K562 (cell line): ENCODE data around the gene CENPQ. TPM values are rescaled to one million over a fixed set of nuclear protein-coding genes. Genes with fewer than 3 reads are reported as not detected.

ENCODE experiments used
- ATAC-seq: fragments of 200-7000 bp; cut with Tn5 transposase; 3 replicates; pipeline ENCODE4 v1.9.1; 2020; ENCODE audit warnings: moderate library complexity
- BruUV-seq: library from RNA; stranded (reverse); fragments of 400-500 nt; replicated peaks from 2 replicates; lab custom pipeline; 2021; lab: Mats Ljungman, UMichigan
- CTCF ChIA-PET: fragments of 300-600 bp; formaldehyde crosslinking; extraction: SDS; loops from one replicate; lab custom pipeline; 2021; ENCODE audit warnings: low intra/inter-chr PET ratio; lab: Yijun Ruan, JAX
- POLR2A ChIA-PET: fragments of 300-600, 350-650 bp; sonication (Branson Sonifier 250); formaldehyde crosslinking; extraction: SDS; loops from one replicate; lab custom pipeline; 2021; ENCODE audit warnings: antibody characterized with exemption, inconsistent platforms; lab: Yijun Ruan, JAX
- DNase-seq, 4 experiments: peaks; one replicate each; pipeline versions ENCODE4 v3.0.0 to v3.0.0-alpha.2; 2011 to 2018; ENCODE audit warnings: low spot score in 3 of 4, mixed read lengths in 3 of 4; ENCODE audit errors: extremely low read depth in 1 of 4
- FAIRE-seq: peaks from 2 replicates; lab custom pipeline; 2011; peaks lifted over from hg19 to GRCh38; lab: Jason Lieb, UNC
- H2AFZ ChIP-seq: 2 replicates; pipeline ENCODE4 v1.6.0; 2011; ENCODE audit warnings: low read depth, low read length, control low read depth, inconsistent platforms
- H3K27ac ChIP-seq: fragments of 200-600 bp; 3 replicates; pipeline ENCODE4 v1.8.0; 2011; ENCODE audit warnings: low read depth, mild to moderate bottlenecking, control low read depth, inconsistent platforms, low read length, moderate library complexity, mixed read lengths; ENCODE audit errors: extremely low read depth
- H3K27me3 ChIP-seq, 2 experiments: fragments of 300-600 bp in 1 of 2; 2 replicates in 1 of 2; 3 replicates in 1 of 2; pipeline versions ENCODE4 v1.6.0 to v1.8.0; 2011; ENCODE audit warnings: inconsistent platforms in 2 of 2, low read length in 2 of 2, mild to moderate bottlenecking in 1 of 2, mixed read lengths in 1 of 2, moderate library complexity in 1 of 2; ENCODE audit not compliant: control insufficient read depth in 2 of 2, insufficient read depth in 2 of 2
- H3K36me3 ChIP-seq: fragments of 300-600 bp; 3 replicates; pipeline ENCODE4 v1.8.0; 2011; ENCODE audit warnings: mild to moderate bottlenecking, low read length, inconsistent platforms; ENCODE audit not compliant: control insufficient read depth, insufficient read depth
- H3K4me1 ChIP-seq, 2 experiments: fragments of 200-600 bp in 1 of 2; replicated peaks in 1 of 2; 2 replicates in 1 of 2; 3 replicates in 1 of 2; pipeline versions ENCODE4 v1.5.1 to v1.8.0; 2011; ENCODE audit warnings: inconsistent platforms in 2 of 2, low read length in 2 of 2, mild to moderate bottlenecking in 1 of 2, mixed read lengths in 1 of 2, moderate library complexity in 1 of 2; ENCODE audit not compliant: control insufficient read depth in 2 of 2, insufficient read depth in 2 of 2
- H3K4me2 ChIP-seq: 2 replicates; pipeline ENCODE4 v1.6.1; 2011; ENCODE audit warnings: low read length, control low read depth, inconsistent platforms, mixed read lengths; ENCODE audit not compliant: insufficient read depth
- H3K4me3 ChIP-seq: fragments of 200-600 bp; sonication (generic), shearing (Covaris generic); 2 replicates; pipeline ENCODE4 v1.5.1; 2016; ENCODE audit warnings: control low read depth, inconsistent platforms
- H3K79me2 ChIP-seq: fragments of 200-600 bp; 3 replicates; pipeline ENCODE4 v1.8.0; 2011; ENCODE audit warnings: low read length, inconsistent platforms; ENCODE audit not compliant: control insufficient read depth, insufficient read depth
- H3K9ac ChIP-seq, 2 experiments: 2 replicates each; pipeline versions ENCODE4 v1.6.0 to v1.6.1; 2011; ENCODE audit warnings: low read depth in 2 of 2, low read length in 2 of 2, control low read depth in 1 of 2, inconsistent platforms in 1 of 2, mild to moderate bottlenecking in 1 of 2, mixed read lengths in 1 of 2; ENCODE audit not compliant: insufficient read depth in 1 of 2
- H3K9me1 ChIP-seq: one replicate; pipeline ENCODE4 v1.6.0; 2011; ENCODE audit warnings: inconsistent platforms, mild to moderate bottlenecking, low read length, moderate library complexity; ENCODE audit not compliant: control insufficient read depth, insufficient read depth
- H3K9me3 ChIP-seq: replicated peaks from 2 replicates; pipeline ENCODE4 v1.5.1; 2011; ENCODE audit warnings: low read depth, low read length, inconsistent platforms; ENCODE audit not compliant: control insufficient read depth, insufficient read depth
- H4K20me1 ChIP-seq: replicated peaks from 2 replicates; pipeline ENCODE4 v1.6.1; 2011; ENCODE audit warnings: low read length, inconsistent platforms, mixed read lengths; ENCODE audit not compliant: control insufficient read depth, insufficient read depth
- DMBX1 ChIP-seq: fragments of 250-450 bp; sonication (Bioruptor Pico); IDR thresholded peaks from 2 replicates; pipeline ENCODE4 v1.8.0; 2022; ENCODE audit warnings: inconsistent platforms, mild to moderate bottlenecking, moderate library complexity, borderline replicate concordance
- ETV1 ChIP-seq: fragments of 450-650 bp; conservative IDR thresholded peaks from 2 replicates; pipeline ENCODE4 v1.6.1; 2016; ENCODE audit warnings: missing genetic modification characterization, control low read depth, low read depth, missing compliant biosample characterization
- FOXP1 ChIP-seq: sonication (generic); formaldehyde crosslinking; IDR thresholded peaks from 2 replicates; pipeline ENCODE4 v1.8.0; 2022; ENCODE audit warnings: mild to moderate bottlenecking, missing genetic modification reagents
- MTA3 ChIP-seq: fragments of 450-650 bp; formaldehyde crosslinking; IDR thresholded peaks from 2 replicates; pipeline ENCODE4 v1.6.1; 2017; ENCODE audit warnings: mild to moderate bottlenecking, borderline replicate concordance
- NCOA4 ChIP-seq: fragments of 450-650 bp; IDR thresholded peaks from 2 replicates; pipeline ENCODE4 v1.6.1; 2018; ENCODE audit warnings: mild to moderate bottlenecking; ENCODE audit not compliant: partially characterized antibody
- RBBP5 ChIP-seq: fragments of 200-600 bp; sonication (generic); IDR thresholded peaks from 2 replicates; pipeline ENCODE4 v1.6.1; 2012; ENCODE audit warnings: borderline replicate concordance, mild to moderate bottlenecking, low read length, control low read depth, inconsistent platforms; ENCODE audit not compliant: insufficient read depth, poor library complexity, severe bottlenecking
- SREBF1 ChIP-seq: fragments of 150-350 bp; IDR thresholded peaks from 2 replicates; pipeline ENCODE4 v1.6.1; 2014; ENCODE audit warnings: antibody characterized with exemption, low read depth, low read length, borderline replicate concordance
- ZNF217 ChIP-seq: sonication (generic); formaldehyde crosslinking; IDR thresholded peaks from 2 replicates; pipeline ENCODE4 v1.8.0; 2022; ENCODE audit warnings: mild to moderate bottlenecking, missing genetic modification reagents
- ZNF436 ChIP-seq: fragments of 250-450, 450-650 bp; sonication (Bioruptor Pico); formaldehyde crosslinking; IDR thresholded peaks from 2 replicates; pipeline ENCODE4 v1.7.0; 2020; ENCODE audit warnings: mild to moderate bottlenecking
- WGBS: fragments of 100-300 bp; shearing (Covaris generic); methylation state at CpG from one replicate; pipeline ENCODE4 v1.1.6; 2016; ENCODE audit warnings: low coverage, mixed read lengths; ENCODE audit not compliant: insufficient coverage; ENCODE audit errors: missing lambda C conversion rate; 5-methylcytosine and 5-hydroxymethylcytosine counted together
- in situ Hi-C: fragments of 300-500 bp; cut with MboI; formaldehyde crosslinking; loops from 4 replicates; pipeline ENCODE4 v1.15.0; 2018; ENCODE audit warnings: inconsistent platforms, mixed read lengths
- intact Hi-C: fragments of 100-400 bp; cut with micrococcal nuclease; formaldehyde crosslinking; loops from 2 replicates; pipeline ENCODE4 v1.14.2; 2022
- polyA plus RNA-seq, 8 experiments: library from polyadenylated mRNA; depleted of rRNA in 4 of 8; stranded (reverse) in 5 of 8; unstranded in 3 of 8; fragments of >200 nt; fragmentation: Nextera tagmentation in 2 of 8; fragmentation: Illumina TruSeq in 1 of 8; extraction: Ambion mirVana in 2 of 8; extraction: Trizol in 1 of 8; gene quantifications; 2 replicates each; pipeline versions ENCODE4 v1.2.1 to v1.2.3, GENCODE V29; 2011 to 2014; ENCODE audit warnings: inconsistent platforms in 1 of 8, missing spikeins in 1 of 8
- total RNA-seq, 7 experiments: library from RNA; depleted of rRNA in 6 of 7; stranded (reverse); fragments of >200 nt in 6 of 7; fragmentation: Illumina TruSeq in 2 of 7; extraction: Trizol in 2 of 7; gene quantifications; 2 replicates each; pipeline versions ENCODE4 v1.2.1 to v1.2.3, GENCODE V29; 2011 to 2021; ENCODE audit warnings: low replicate concordance in 1 of 7
- TF ChIP-seq, protein P1 (sequence below): fragments of 450-650 bp; IDR thresholded peaks from 2 replicates; pipeline ENCODE4 v1.6.1; 2014; ENCODE audit warnings: low read depth, mild to moderate bottlenecking, moderate library complexity, borderline replicate concordance
- TF ChIP-seq, protein P2 (sequence below): fragments of 250-450 bp; sonication (Bioruptor Pico); IDR thresholded peaks from 2 replicates; pipeline ENCODE4 v1.8.0; 2022; ENCODE audit warnings: inconsistent platforms, mild to moderate bottlenecking, moderate library complexity, borderline replicate concordance

The CENPQ gene
- total and polyA plus RNA-seq, 9 of the 15 experiments (the other 6 are each of a cell fraction or from before 2014, with no cell fraction given), result 12.7 to 48.3 (median 26.4) TPM

DNA sequence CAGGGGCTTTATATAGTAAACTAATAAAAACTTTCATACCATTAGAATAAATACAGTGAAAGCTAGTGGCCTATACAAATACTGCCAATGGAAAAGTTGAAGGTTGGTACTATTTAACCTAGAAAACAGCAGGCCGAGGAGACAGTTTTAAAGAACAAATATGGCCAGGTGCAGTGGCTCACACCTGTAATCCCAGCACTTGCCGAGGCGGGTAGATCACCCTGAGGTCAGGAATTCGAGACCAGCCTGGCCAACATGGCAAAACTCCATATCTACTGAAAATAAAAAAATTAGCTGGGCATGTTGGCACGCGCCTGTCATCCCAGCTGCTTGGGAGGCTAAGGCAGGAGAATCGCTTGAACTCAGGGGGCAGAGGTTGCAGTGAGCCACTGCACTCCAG is 61.4 kb downstream of the CENPQ start:
- intact Hi-C loops (no loop called here), in situ Hi-C loops (no loop called here)
- POLR2A ChIA-PET, result no interaction called here
- Histone ChIP-seq H3K4me3 (no peak overlapping the region), H4K20me1 (no peaks in the 10 kb centered on the region), H3K4me2 (no peak overlapping the region), H2AFZ (no peak overlapping the region), H3K27me3 (no peaks in the 10 kb centered on the region), H3K79me2 (no peaks in the 10 kb centered on the region), H3K36me3 (no peaks in the 10 kb centered on the region)
- DNase-seq (no peak), FAIRE-seq (no peak)
- TF ChIP-seq SREBF1 (no peak), RBBP5 (no peak), MTA3 (no peak), ZNF217 (CRISPR knock-in tag) (no peak), ETV1 (tag) (no peak)
- TF ChIP-seq, all 486 proteins: peak for 0
- no peak overlapping the region for H3K27ac ChIP-seq
- ATAC-seq, result no peak
- no peak overlapping the region for H3K9ac ChIP-seq
- H3K9me1 ChIP-seq, result no peaks in the 10 kb centered on the region
- WGBS, result 51% methylated on average over 7 of the region's 7 CpGs
- no TSS peak for BruUV-seq
- CTCF ChIA-PET, result interaction anchor here (0.6 kb wide), 1 partner anchor 89 kb away, joined by 3 read pairs; no protein-coding TSS in a partner anchor
- H3K4me1 ChIP-seq, result no peaks in the 10 kb centered on the region
- no peaks in the 10 kb centered on the region for H3K9me3 ChIP-seq

DNA sequence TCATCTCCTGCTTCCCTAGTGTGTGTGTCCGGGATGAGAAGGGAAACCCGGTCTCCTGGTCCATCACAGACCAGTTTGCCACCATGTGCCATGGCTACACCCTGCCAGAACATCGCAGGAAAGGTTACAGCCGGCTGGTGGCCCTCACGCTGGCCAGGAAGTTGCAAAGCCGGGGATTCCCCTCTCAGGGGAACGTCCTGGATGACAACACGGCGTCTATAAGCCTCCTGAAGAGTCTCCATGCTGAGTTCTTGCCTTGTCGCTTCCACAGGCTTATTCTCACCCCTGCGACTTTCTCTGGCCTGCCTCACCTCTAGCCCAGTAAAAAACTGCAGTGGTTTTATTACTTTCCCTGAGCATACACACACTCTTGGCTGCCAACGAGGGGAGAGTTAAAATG is 63.4 kb downstream of the CENPQ start:
- Histone ChIP-seq H3K27ac (no peak overlapping the region), H3K4me3 (no peak overlapping the region), H4K20me1 (no peaks in the 10 kb centered on the region), H3K9me1 (no peaks in the 10 kb centered on the region), H3K4me1 (no peaks in the 10 kb centered on the region), H3K79me2 (no peaks in the 10 kb centered on the region), H3K9me3 (no peaks in the 10 kb centered on the region), H3K36me3 (no peaks in the 10 kb centered on the region), H3K4me2 (no peak overlapping the region), H2AFZ (peak overlapping the region; percentile 72), H3K27me3 (no peaks in the 10 kb centered on the region), H3K9ac (no peak overlapping the region)
- 43% methylated on average over 12 of the region's 12 CpGs for WGBS
- ATAC-seq (peak; percentile 34), FAIRE-seq (no peak), DNase-seq (no peak)
- intact Hi-C loops, result no loop called here
- in situ Hi-C loops, result no loop called here
- ChIA-PET CTCF (no interaction called here), POLR2A (no interaction called here)
- BruUV-seq, result no TSS peak
- TF ChIP-seq, protein P1, sequence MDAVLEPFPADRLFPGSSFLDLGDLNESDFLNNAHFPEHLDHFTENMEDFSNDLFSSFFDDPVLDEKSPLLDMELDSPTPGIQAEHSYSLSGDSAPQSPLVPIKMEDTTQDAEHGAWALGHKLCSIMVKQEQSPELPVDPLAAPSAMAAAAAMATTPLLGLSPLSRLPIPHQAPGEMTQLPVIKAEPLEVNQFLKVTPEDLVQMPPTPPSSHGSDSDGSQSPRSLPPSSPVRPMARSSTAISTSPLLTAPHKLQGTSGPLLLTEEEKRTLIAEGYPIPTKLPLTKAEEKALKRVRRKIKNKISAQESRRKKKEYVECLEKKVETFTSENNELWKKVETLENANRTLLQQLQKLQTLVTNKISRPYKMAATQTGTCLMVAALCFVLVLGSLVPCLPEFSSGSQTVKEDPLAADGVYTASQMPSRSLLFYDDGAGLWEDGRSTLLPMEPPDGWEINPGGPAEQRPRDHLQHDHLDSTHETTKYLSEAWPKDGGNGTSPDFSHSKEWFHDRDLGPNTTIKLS, result no peak
- TF ChIP-seq ZNF436 (no peak), NCOA4 (no peak), DMBX1 (CRISPR knock-in tag) (no peak), FOXP1 (CRISPR knock-in tag) (no peak)
- TF ChIP-seq, protein P2, sequence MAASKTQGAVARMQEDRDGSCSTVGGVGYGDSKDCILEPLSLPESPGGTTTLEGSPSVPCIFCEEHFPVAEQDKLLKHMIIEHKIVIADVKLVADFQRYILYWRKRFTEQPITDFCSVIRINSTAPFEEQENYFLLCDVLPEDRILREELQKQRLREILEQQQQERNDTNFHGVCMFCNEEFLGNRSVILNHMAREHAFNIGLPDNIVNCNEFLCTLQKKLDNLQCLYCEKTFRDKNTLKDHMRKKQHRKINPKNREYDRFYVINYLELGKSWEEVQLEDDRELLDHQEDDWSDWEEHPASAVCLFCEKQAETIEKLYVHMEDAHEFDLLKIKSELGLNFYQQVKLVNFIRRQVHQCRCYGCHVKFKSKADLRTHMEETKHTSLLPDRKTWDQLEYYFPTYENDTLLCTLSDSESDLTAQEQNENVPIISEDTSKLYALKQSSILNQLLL (CRISPR knock-in tag), result no peak
